ENCODE data around the gene TPD52L1. TPM values are rescaled to one million over a fixed set of nuclear protein-coding genes. Genes with fewer than 3 reads are reported as not detected.

Gene TPD52L1
- total and polyA plus RNA-seq, 3 experiments from 2014 or later: 0.18 TPM; not detected in 2

DNA sequence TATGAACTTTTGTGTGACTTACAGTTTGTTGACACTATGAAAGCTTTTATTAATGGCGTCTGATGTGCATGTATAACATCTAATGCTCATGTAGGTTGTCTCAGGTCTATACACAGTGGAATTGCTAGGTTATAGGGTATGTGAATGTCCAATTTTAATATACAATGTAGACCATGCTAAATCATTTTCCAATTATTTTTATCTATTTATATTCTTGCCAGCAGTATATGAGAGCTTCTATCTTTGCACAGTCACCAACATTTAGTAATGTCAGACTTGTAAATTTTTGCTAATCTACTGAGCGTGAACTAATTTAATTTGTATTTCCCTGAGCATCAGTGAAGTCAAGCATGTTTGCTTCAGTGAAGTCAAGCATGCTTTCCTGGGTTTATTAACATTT lies 64.4 kb downstream of the TPD52L1 start:
- Mint-ChIP-seq H3K4me1 (no peaks in the 10 kb centered on the region), H3K27me3 (peaks cover 14% of the 10 kb centered on the region in 2 donors), H3K9me3 (no peaks in the 10 kb centered on the region), H3K36me3 (no peaks in the 10 kb centered on the region), H3K4me3 (no peak overlapping the region), H3K27ac (no peak overlapping the region)
- DNase-seq: no peak
- ChIA-PET POLR2A (no interaction called here), CTCF (no interaction called here)
- Histone ChIP-seq H3K4me1 (ENCODE audit: insufficient read depth, low read length) (no peaks in the 10 kb centered on the region), H3K27ac (ENCODE audit: low read depth, low read length) (no peak overlapping the region), H3K4me3 (ENCODE audit: low read length) (no peak overlapping the region), H3K36me3 (ENCODE audit: insufficient read depth, low read length) (no peaks in the 10 kb centered on the region), H3K9me3 (ENCODE audit: low read length) (no peaks in the 10 kb centered on the region), H3K27me3 (ENCODE audit: insufficient read depth, low read length, poor library complexity, severe bottlenecking) (no peaks in the 10 kb centered on the region)

DNA sequence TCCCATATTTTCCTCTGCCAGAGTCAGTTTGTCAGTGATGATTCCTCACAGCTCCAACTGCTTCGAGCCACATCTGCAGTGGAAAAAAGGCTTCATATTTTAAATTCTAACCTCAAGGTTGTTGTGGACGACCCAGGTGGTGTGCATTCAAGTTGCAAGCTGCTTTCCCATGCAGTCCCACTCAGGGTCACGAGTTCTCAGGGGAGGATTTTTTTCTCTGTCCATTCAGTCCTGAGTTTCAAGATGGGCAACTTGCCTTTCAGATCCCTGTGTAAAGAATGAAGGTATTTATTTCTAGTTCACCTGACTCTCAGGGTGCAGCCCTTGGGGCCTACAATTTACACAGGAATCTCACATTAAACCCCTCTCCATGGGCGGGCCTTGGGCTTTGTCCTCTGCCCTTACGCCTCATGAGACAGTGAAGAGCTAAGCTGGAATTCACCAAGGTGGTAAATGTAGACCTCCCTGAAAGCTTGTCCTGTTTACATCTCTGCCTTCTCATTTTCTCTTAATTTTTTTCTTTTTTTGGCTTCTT lies 65.9 kb downstream of the TPD52L1 start:
- POLR2A ChIA-PET: no interaction called here
- Histone ChIP-seq H3K4me1 (ENCODE audit: insufficient read depth, low read length) (no peaks in the 10 kb centered on the region), H3K36me3 (ENCODE audit: insufficient read depth, low read length) (no peaks in the 10 kb centered on the region), H3K27ac (ENCODE audit: low read depth, low read length) (no peak overlapping the region), H3K4me3 (ENCODE audit: low read length) (no peak overlapping the region), H3K27me3 (ENCODE audit: insufficient read depth, low read length, poor library complexity, severe bottlenecking) (no peaks in the 10 kb centered on the region), H3K9me3 (ENCODE audit: low read length) (no peaks in the 10 kb centered on the region)
- Mint-ChIP-seq H3K27me3 (peaks cover 10 to 14% of the 10 kb centered on the region in 2 donors), H3K4me3 (no peak overlapping the region), H3K9me3 (no peaks in the 10 kb centered on the region), H3K4me1 (no peaks in the 10 kb centered on the region), H3K36me3 (no peaks in the 10 kb centered on the region), H3K27ac (no peak overlapping the region)
- DNase-seq: no peak
- CTCF ChIA-PET: no interaction called here

DNA sequence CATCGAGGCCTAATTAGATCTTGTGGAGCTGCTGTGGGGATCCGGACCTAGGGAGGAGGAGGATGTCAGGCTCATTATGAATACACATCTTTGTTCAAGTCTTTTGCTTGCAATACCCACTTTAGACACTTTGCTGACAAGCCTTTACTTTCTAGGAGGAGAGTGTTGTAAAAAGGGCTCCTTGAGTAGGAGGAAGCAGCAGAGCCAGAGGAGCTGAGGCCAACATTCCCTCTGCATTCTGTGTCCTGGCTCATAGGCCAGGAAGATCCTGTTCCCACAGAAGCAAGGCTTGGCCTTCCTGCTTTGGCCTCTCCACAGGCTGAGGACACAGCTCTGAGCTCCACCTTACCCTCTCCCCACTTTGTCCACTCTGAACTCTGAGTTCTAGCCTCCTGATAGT lies 67.1 kb downstream of the TPD52L1 start:
- no peaks in the 10 kb centered on the region for H3K4me1 ChIP-seq (ENCODE audit: insufficient read depth, low read length)

DNA sequence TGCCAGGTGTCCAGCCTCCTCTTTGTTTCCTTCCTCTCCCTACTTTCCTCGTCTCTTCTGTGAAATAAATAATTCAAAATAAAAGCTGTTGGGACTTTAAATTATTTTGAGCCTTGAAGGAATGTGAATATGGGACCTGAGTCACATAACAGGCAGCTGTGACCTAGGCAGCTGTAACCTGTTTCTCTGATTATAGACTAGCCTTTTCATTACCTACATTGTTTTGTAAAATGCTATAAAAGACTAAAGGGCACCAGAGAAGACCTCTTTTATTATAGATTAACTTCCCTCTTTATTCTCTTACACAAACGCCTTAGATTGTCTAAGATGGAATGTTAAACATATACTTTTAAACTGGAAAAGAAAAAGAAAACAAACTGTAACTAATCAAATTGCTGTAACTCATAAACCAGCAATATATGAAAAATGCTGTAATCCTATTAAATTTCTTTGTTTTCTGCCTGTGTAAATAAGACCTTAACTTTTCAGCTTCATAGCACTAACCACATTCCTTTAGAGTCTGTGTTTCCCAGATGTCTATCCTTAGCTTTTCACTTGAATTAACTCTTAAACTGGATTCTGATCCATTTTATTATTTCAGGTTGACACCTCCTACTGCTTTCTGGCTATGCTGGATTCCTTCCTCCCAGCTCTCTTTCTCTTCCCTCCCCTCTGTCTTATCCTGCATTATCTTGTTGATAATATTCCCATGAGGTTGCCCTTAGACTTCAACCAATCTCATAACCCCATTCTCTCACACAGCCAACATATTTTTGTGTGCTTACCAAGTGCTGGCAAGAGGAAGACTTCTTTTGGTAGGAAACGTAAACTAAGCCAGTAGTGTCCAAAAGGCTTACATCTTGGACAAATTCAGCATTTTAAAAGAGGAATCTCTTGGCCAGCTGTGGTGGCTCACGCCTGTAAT lies 69.2 kb downstream of the TPD52L1 start:
- H3K36me3 Mint-ChIP-seq: no peaks in the 10 kb centered on the region
- H3K4me1 Mint-ChIP-seq: no peaks in the 10 kb centered on the region
- H3K4me3 ChIP-seq (ENCODE audit: low read length): no peak overlapping the region
- no peak for DNase-seq
- no peaks in the 10 kb centered on the region for H3K4me1 ChIP-seq (ENCODE audit: insufficient read depth, low read length)
- H3K27ac ChIP-seq (ENCODE audit: low read depth, low read length): no peak overlapping the region
- ChIA-PET CTCF (no interaction called here), POLR2A (no interaction called here)
- H3K4me3 Mint-ChIP-seq: no peak overlapping the region
- H3K9me3 ChIP-seq (ENCODE audit: low read length): no peaks in the 10 kb centered on the region
- H3K27ac Mint-ChIP-seq: peak overlapping the region in 1 of 8 donors; percentile 7
- H3K36me3 ChIP-seq (ENCODE audit: insufficient read depth, low read length): no peaks in the 10 kb centered on the region
- peaks cover 5 to 8% of the 10 kb centered on the region in 2 donors for H3K27me3 Mint-ChIP-seq
- H3K27me3 ChIP-seq (ENCODE audit: insufficient read depth, low read length, poor library complexity, severe bottlenecking): no peaks in the 10 kb centered on the region
- H3K9me3 Mint-ChIP-seq: no peaks in the 10 kb centered on the region

More for the DNA sequence above, 67.1 kb downstream of the TPD52L1 start:
- CTCF ChIA-PET: no interaction called here
- Mint-ChIP-seq H3K9me3 (no peaks in the 10 kb centered on the region), H3K27ac (peak overlapping the region in 1 of 8 donors; percentile 51), H3K4me1 (no peaks in the 10 kb centered on the region), H3K36me3 (no peaks in the 10 kb centered on the region), H3K27me3 (peaks cover 5 to 14% of the 10 kb centered on the region in 2 donors), H3K4me3 (no peak overlapping the region)
- no peaks in the 10 kb centered on the region for H3K9me3 ChIP-seq (ENCODE audit: low read length)
- no peak for DNase-seq
- POLR2A ChIA-PET: no interaction called here
- H3K4me3 ChIP-seq (ENCODE audit: low read length): no peak overlapping the region
- H3K27ac ChIP-seq (ENCODE audit: low read depth, low read length): no peak overlapping the region
- H3K27me3 ChIP-seq (ENCODE audit: insufficient read depth, low read length, poor library complexity, severe bottlenecking): no peaks in the 10 kb centered on the region
- no peaks in the 10 kb centered on the region for H3K36me3 ChIP-seq (ENCODE audit: insufficient read depth, low read length)

DNA sequence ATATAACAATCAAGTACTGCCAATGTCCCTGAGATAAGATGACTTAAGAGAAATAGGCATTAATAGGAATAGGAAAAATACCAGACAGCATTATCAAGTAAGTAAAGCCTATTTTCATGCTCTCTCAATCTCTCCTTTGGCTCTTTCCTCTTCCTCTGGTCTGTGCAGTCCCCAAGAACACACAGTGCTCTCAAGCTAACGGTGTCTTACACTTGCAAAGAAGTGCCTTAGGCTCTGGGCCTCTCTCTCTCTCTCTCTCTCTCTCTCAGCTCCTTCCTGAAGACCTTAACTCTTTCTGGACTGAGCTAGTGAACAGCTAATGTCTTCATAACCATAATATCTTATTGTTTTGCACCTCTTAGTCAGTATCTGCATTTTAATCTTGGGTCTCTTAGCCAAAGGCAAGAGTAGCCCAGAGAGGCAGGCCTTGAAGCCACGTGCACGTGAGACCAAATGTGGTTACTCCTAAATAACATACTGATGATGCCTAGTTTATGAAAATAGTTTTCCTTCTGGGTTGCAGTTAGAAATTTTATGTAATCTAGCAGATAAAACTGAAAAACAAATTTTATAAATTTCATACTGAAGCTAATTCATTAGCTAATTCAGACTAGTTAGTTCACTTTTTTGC lies 70.8 kb downstream of the TPD52L1 start:
- Mint-ChIP-seq H3K9me3 (no peaks in the 10 kb centered on the region), H3K4me3 (no peak overlapping the region), H3K36me3 (no peaks in the 10 kb centered on the region), H3K4me1 (no peaks in the 10 kb centered on the region), H3K27ac (no peak overlapping the region), H3K27me3 (peaks cover 0 to 2% of the 10 kb centered on the region in 2 donors)
- Histone ChIP-seq H3K4me3 (ENCODE audit: low read length) (no peak overlapping the region), H3K27me3 (ENCODE audit: insufficient read depth, low read length, poor library complexity, severe bottlenecking) (no peaks in the 10 kb centered on the region), H3K4me1 (ENCODE audit: insufficient read depth, low read length) (no peaks in the 10 kb centered on the region), H3K9me3 (ENCODE audit: low read length) (no peaks in the 10 kb centered on the region), H3K36me3 (ENCODE audit: insufficient read depth, low read length) (no peaks in the 10 kb centered on the region), H3K27ac (ENCODE audit: low read depth, low read length) (no peak overlapping the region)
- DNase-seq: no peak
- ChIA-PET CTCF (no interaction called here), POLR2A (no interaction called here)

DNA sequence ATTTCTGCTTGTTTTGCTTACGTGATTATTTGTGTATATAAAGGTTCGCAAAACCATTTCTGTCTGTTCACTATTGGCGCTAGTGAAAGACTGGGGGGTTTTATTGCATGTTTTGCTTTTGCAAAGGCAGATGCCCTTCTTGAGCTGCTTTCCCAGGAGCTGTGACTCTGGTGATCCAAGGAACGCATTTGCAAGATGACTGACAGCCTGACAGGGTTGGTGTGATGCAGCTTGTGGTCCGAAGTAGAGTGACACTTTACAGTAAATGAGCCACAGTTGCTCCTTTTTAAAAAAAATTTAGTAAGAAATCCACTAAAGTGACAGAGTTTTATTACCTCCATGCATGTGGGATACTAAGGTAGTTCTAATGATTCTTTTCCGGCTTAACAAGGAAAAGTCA lies 73.7 kb downstream of the TPD52L1 start:
- no peaks in the 10 kb centered on the region for H3K4me1 ChIP-seq (ENCODE audit: insufficient read depth, low read length)
- DNase-seq: no peak
- CTCF ChIA-PET: no interaction called here
- Mint-ChIP-seq H3K27me3 (peaks cover 0 to 2% of the 10 kb centered on the region in 2 donors), H3K4me1 (no peaks in the 10 kb centered on the region), H3K9me3 (no peaks in the 10 kb centered on the region), H3K4me3 (no peak overlapping the region), H3K36me3 (no peaks in the 10 kb centered on the region), H3K27ac (no peak overlapping the region)
- POLR2A ChIA-PET: no interaction called here
- no peaks in the 10 kb centered on the region for H3K27me3 ChIP-seq (ENCODE audit: insufficient read depth, low read length, poor library complexity, severe bottlenecking)
- no peaks in the 10 kb centered on the region for H3K9me3 ChIP-seq (ENCODE audit: low read length)
- H3K27ac ChIP-seq (ENCODE audit: low read depth, low read length): no peak overlapping the region
- no peak overlapping the region for H3K4me3 ChIP-seq (ENCODE audit: low read length)
- no peaks in the 10 kb centered on the region for H3K36me3 ChIP-seq (ENCODE audit: insufficient read depth, low read length)

DNA sequence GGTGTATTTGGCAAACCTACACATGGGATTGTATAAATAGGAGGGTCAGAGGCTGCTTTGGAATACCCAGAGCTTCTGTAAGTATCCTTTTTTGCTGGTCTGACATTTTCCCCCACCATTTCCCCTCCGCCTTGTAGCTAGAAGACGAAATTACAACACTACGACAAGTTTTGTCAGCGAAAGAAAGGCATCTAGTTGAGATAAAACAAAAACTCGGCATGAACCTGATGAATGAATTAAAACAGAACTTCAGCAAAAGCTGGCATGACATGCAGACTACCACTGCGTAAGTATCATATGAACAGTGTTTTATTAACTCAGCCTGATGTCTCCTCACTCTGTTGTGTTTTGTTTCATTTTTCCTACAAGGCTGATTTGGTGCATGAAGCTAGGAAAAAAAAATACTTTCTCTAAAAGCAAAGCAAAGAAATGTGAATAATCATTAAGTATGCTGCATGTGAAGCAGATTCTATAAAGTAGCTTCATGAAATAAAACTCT lies 75.5 kb downstream of the TPD52L1 start:
- DNase-seq: no peak
- POLR2A ChIA-PET: no interaction called here
- no peak overlapping the region for H3K27ac Mint-ChIP-seq
- H3K36me3 Mint-ChIP-seq: no peaks in the 10 kb centered on the region
- no peaks in the 10 kb centered on the region for H3K4me1 Mint-ChIP-seq
- H3K9me3 Mint-ChIP-seq: no peaks in the 10 kb centered on the region
- Histone ChIP-seq H3K4me3 (ENCODE audit: low read length) (no peak overlapping the region), H3K27me3 (ENCODE audit: insufficient read depth, low read length, poor library complexity, severe bottlenecking) (no peaks in the 10 kb centered on the region), H3K4me1 (ENCODE audit: insufficient read depth, low read length) (no peaks in the 10 kb centered on the region), H3K36me3 (ENCODE audit: insufficient read depth, low read length) (no peaks in the 10 kb centered on the region), H3K9me3 (ENCODE audit: low read length) (no peaks in the 10 kb centered on the region), H3K27ac (ENCODE audit: low read depth, low read length) (no peak overlapping the region)
- CTCF ChIA-PET: no interaction called here
- no peak overlapping the region for H3K4me3 Mint-ChIP-seq
- H3K27me3 Mint-ChIP-seq: peaks cover 0 to 2% of the 10 kb centered on the region in 2 donors

DNA sequence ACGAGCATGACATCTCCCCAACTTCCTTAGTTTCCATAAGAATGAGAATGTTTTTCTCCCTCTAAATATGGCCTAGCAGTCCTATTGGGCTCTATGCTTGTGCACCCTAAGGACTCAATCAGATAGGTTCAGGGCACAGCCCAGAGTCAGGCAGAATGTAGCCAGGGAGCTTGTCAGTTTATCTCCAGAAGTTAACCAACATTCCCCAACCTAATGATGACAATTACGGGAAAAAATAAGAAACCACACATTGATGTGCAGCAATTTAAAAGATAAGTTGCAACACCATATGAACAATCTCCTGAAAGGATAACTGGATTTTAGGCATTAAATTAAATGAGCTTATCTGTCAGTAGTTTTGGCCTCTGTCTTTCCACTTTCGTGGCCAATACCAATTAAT lies 77.1 kb downstream of the TPD52L1 start:
- no peaks in the 10 kb centered on the region for H3K9me3 Mint-ChIP-seq
- no peak overlapping the region for H3K4me3 Mint-ChIP-seq
- H3K27ac Mint-ChIP-seq: no peak overlapping the region
- no peak for DNase-seq
- ChIA-PET POLR2A (no interaction called here), CTCF (no interaction called here)
- no peaks in the 10 kb centered on the region for H3K4me1 Mint-ChIP-seq
- no peaks in the 10 kb centered on the region for H3K36me3 ChIP-seq (ENCODE audit: insufficient read depth, low read length)
- no peaks in the 10 kb centered on the region for H3K4me1 ChIP-seq (ENCODE audit: insufficient read depth, low read length)
- no peak overlapping the region for H3K4me3 ChIP-seq (ENCODE audit: low read length)
- H3K36me3 Mint-ChIP-seq: no peaks in the 10 kb centered on the region
- H3K27me3 Mint-ChIP-seq: peaks cover 0 to 2% of the 10 kb centered on the region in 2 donors
- H3K9me3 ChIP-seq (ENCODE audit: low read length): no peaks in the 10 kb centered on the region
- H3K27ac ChIP-seq (ENCODE audit: low read depth, low read length): no peak overlapping the region
- H3K27me3 ChIP-seq (ENCODE audit: insufficient read depth, low read length, poor library complexity, severe bottlenecking): no peaks in the 10 kb centered on the region
